ENCODE data around the gene ZNF418.
"Not testable (repeated sequence)": the region's sequence is repeated elsewhere in the genome, so short reads cannot be mapped to it uniquely, and the experiment has no call there.

The ZNF418 gene

GRCh38 chr19:57888560-57889231 lies 46.5 kb downstream of the ZNF418 start, which contains the start of gene ZNF814:
Gene ZNF814, minus strand, starts transcription at chr19:57889037. Its CDS starts 235 bp downstream, at chr19:57888802.
- peak; percentile 52 to 70 for DNase-seq (ENCODE audit: low read depth in 2 of 2)

- no peak for DNase-seq (ENCODE audit: low read depth in 2 of 2)
These were observed 47.1 kb downstream of the ZNF418 start for GRCh38 chr19:57888107-57888559.

- no peak for DNase-seq (ENCODE audit: low read depth in 2 of 2)
These were observed 47.8 kb downstream of the ZNF418 start for GRCh38 chr19:57887195-57887941.

- DNase-seq (ENCODE audit: low read depth in 2 of 2) = no peak
These were observed 49.2 kb downstream of the ZNF418 start for GRCh38 chr19:57886046-57886445.

- not testable (repeated sequence) for DNase-seq (ENCODE audit: low read depth in 2 of 2)
These were observed 61.1 kb downstream of the ZNF418 start for GRCh38 chr19:57873883-57874799.

- DNase-seq (ENCODE audit: low read depth in 2 of 2) = no peak
These were observed 62.8 kb downstream of the ZNF418 start for GRCh38 chr19:57872450-57872849.

All from stimulated activated CD4-positive, alpha-beta T cell treated with anti-CD3 and anti-CD28 coated beads, Interleukin-1b, Interleukin-23, amount 100 ng/mL, for 1 hour (primary cell).